ENCODE measurements around the gene PPP6R3.

The PPP6R3 gene

GRCh38 chr11:68651208-68651984 is 190.8 kb downstream of the PPP6R3 start:
- H3K27me3 ChIP-seq (replicated peaks; ENCODE audit: control insufficient read depth, insufficient read depth, low read length, poor library complexity, severe bottlenecking) = no peaks in the 10 kb centered on the region
- no peak overlapping the region for H3K4me3 ChIP-seq (ENCODE audit: insufficient read depth, low read depth, low read length, poor library complexity, severe bottlenecking)
- no peaks in the 10 kb centered on the region for H3K9me3 ChIP-seq (ENCODE audit: control insufficient read depth, low read length)
- no peak overlapping the region for H3K27ac ChIP-seq (ENCODE audit: insufficient read depth, low read length, poor library complexity, severe bottlenecking)
- no peak for DNase-seq
- no peaks in the 10 kb centered on the region for H3K36me3 ChIP-seq (ENCODE audit: control insufficient read depth, insufficient read depth, low read length)
- H3K4me1 ChIP-seq (ENCODE audit: control insufficient read depth, insufficient read depth, low read length, poor library complexity, severe bottlenecking) = no peaks in the 10 kb centered on the region

DNA sequence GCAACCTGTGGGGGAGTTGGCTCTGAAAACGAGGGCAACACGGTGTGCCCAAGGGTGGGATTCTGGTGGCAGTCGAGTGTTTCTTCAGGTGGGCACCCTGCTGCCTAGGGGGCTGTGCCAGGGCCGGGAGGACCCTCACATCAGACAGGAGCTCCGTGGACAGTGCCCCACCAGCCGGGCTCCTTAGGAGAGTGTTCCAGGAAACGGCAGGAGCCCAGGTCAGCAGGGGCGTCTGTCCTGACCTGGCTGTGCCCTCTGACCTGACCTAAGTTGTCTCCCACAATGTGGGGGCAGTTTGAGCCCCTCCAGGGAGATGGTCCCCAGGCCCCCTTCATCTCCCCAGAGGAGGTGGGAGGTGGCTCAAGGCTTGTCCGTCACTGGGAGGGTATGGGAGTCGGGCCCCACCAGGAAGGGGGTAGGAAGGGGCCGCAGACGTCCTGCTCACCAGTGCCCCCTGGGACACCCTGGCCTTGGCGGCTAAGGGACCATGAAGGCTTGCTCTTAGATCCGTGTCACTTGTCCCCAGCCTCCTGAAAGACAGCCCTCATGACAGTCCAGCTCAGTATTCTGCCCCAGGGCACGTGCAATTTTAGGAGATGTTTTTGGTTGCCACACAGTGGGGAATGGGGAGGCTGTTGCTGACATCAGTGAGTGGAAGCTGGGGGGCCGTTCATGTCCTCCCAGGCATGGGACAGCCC is 191.6 kb downstream of the PPP6R3 start:
- DNase-seq = no peak
- H3K9me3 ChIP-seq (ENCODE audit: control insufficient read depth, low read length) = no peaks in the 10 kb centered on the region
- H3K27me3 ChIP-seq (replicated peaks; ENCODE audit: control insufficient read depth, insufficient read depth, low read length, poor library complexity, severe bottlenecking) = no peaks in the 10 kb centered on the region

GRCh38 chr11:68652683-68653156 is 192.2 kb downstream of the PPP6R3 start:
- Histone ChIP-seq H3K4me3 (ENCODE audit: insufficient read depth, low read depth, low read length, poor library complexity, severe bottlenecking) (no peak overlapping the region), H3K4me1 (ENCODE audit: control insufficient read depth, insufficient read depth, low read length, poor library complexity, severe bottlenecking) (no peaks in the 10 kb centered on the region), H3K36me3 (ENCODE audit: control insufficient read depth, insufficient read depth, low read length) (no peaks in the 10 kb centered on the region), H3K27me3 (replicated peaks; ENCODE audit: control insufficient read depth, insufficient read depth, low read length, poor library complexity, severe bottlenecking) (no peaks in the 10 kb centered on the region), H3K27ac (ENCODE audit: insufficient read depth, low read length, poor library complexity, severe bottlenecking) (no peak overlapping the region), H3K9me3 (ENCODE audit: control insufficient read depth, low read length) (no peaks in the 10 kb centered on the region)
- DNase-seq = no peak

More for the DNA sequence above, 191.6 kb downstream of the PPP6R3 start:
- Histone ChIP-seq H3K36me3 (ENCODE audit: control insufficient read depth, insufficient read depth, low read length) (no peaks in the 10 kb centered on the region), H3K4me1 (ENCODE audit: control insufficient read depth, insufficient read depth, low read length, poor library complexity, severe bottlenecking) (no peaks in the 10 kb centered on the region), H3K27ac (ENCODE audit: insufficient read depth, low read length, poor library complexity, severe bottlenecking) (no peak overlapping the region), H3K4me3 (ENCODE audit: insufficient read depth, low read depth, low read length, poor library complexity, severe bottlenecking) (no peak overlapping the region)

DNA sequence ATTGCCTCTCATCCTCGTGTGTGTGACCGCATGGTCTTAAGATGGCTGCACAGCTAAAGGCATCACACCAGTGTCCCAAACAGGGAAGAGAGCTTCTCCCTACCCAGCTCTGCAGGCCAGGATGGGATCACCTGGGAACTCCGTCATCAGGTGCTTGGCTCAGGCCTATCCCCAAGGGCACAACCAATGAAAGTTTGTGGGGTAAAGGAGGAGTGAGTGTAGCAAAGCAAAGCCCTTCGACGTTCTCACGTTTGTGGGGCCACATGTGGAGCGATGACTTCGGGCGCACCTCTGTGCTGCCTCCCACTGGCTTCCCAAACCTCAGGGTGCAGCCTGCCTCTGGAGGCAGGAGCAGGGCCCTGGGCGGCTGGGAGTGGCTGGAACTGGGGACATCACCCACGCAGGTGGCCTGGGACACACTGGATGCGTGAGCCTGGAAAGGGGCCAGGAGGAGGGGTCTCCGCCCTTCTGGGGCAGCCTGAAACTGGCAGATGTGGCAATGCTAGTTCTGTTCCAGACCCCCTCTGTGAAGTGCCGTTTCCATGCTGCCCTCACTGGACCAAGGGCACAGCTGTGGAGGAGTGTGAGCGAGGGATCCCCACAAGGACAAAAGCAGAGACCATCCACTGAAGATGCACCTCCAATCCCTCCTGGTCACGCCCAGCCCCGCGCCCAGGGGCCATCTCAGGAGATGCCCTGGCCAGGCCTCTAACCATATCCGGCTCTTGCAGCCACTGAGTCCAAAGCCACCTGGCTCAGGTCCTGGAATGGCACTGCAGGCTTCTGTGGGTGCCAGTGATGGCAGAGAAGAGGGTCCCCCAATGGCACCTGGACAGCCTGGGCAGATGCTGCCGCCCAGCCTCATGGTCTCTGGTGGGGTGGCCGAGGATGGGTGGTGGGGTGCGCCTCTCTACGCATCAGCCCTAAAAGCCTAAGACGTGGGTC is 193.2 kb downstream of the PPP6R3 start:
- H3K4me3 ChIP-seq (ENCODE audit: insufficient read depth, low read depth, low read length, poor library complexity, severe bottlenecking) = no peak overlapping the region
- no peak overlapping the region for H3K27ac ChIP-seq (ENCODE audit: insufficient read depth, low read length, poor library complexity, severe bottlenecking)
- no peaks in the 10 kb centered on the region for H3K4me1 ChIP-seq (ENCODE audit: control insufficient read depth, insufficient read depth, low read length, poor library complexity, severe bottlenecking)
- DNase-seq = no peak
- no peaks in the 10 kb centered on the region for H3K9me3 ChIP-seq (ENCODE audit: control insufficient read depth, low read length)
- H3K27me3 ChIP-seq (replicated peaks; ENCODE audit: control insufficient read depth, insufficient read depth, low read length, poor library complexity, severe bottlenecking) = no peaks in the 10 kb centered on the region
- no peaks in the 10 kb centered on the region for H3K36me3 ChIP-seq (ENCODE audit: control insufficient read depth, insufficient read depth, low read length)

GRCh38 chr11:68654978-68655377 is 194.4 kb downstream of the PPP6R3 start:
- H3K27me3 ChIP-seq (replicated peaks; ENCODE audit: control insufficient read depth, insufficient read depth, low read length, poor library complexity, severe bottlenecking) = no peaks in the 10 kb centered on the region
- DNase-seq = no peak
- no peaks in the 10 kb centered on the region for H3K9me3 ChIP-seq (ENCODE audit: control insufficient read depth, low read length)
- no peaks in the 10 kb centered on the region for H3K4me1 ChIP-seq (ENCODE audit: control insufficient read depth, insufficient read depth, low read length, poor library complexity, severe bottlenecking)
- no peak overlapping the region for H3K27ac ChIP-seq (ENCODE audit: insufficient read depth, low read length, poor library complexity, severe bottlenecking)
- H3K4me3 ChIP-seq (ENCODE audit: insufficient read depth, low read depth, low read length, poor library complexity, severe bottlenecking) = no peak overlapping the region
- H3K36me3 ChIP-seq (ENCODE audit: control insufficient read depth, insufficient read depth, low read length) = no peaks in the 10 kb centered on the region

GRCh38 chr11:68655406-68655805 is 194.9 kb downstream of the PPP6R3 start:
- Histone ChIP-seq H3K36me3 (ENCODE audit: control insufficient read depth, insufficient read depth, low read length) (no peaks in the 10 kb centered on the region), H3K27me3 (replicated peaks; ENCODE audit: control insufficient read depth, insufficient read depth, low read length, poor library complexity, severe bottlenecking) (no peaks in the 10 kb centered on the region), H3K4me1 (ENCODE audit: control insufficient read depth, insufficient read depth, low read length, poor library complexity, severe bottlenecking) (no peaks in the 10 kb centered on the region), H3K4me3 (ENCODE audit: insufficient read depth, low read depth, low read length, poor library complexity, severe bottlenecking) (no peak overlapping the region), H3K9me3 (ENCODE audit: control insufficient read depth, low read length) (no peaks in the 10 kb centered on the region), H3K27ac (ENCODE audit: insufficient read depth, low read length, poor library complexity, severe bottlenecking) (no peak overlapping the region)
- no peak for DNase-seq

DNA sequence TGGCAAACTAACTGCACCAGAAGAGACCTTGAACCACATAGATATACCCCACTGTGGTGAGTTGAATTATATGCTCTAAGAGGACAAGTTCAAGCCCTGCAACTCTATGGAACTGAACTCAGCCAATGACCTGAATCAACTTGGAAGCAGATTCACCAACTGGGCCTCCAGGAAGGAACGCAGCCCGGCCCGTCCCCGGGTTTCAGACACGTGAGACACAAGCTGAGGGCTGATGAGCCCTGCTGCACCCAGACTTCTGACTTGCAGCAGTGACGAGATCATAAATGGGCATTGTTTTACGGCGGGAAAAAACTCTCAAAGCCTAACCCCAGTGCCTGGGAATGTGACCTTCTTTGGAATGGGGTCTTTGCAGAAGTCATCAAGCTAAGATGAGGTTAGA is 195.3 kb downstream of the PPP6R3 start:
- DNase-seq = no peak
- Histone ChIP-seq H3K27ac (ENCODE audit: insufficient read depth, low read length, poor library complexity, severe bottlenecking) (no peak overlapping the region), H3K4me1 (ENCODE audit: control insufficient read depth, insufficient read depth, low read length, poor library complexity, severe bottlenecking) (no peaks in the 10 kb centered on the region), H3K4me3 (ENCODE audit: insufficient read depth, low read depth, low read length, poor library complexity, severe bottlenecking) (no peak overlapping the region), H3K27me3 (replicated peaks; ENCODE audit: control insufficient read depth, insufficient read depth, low read length, poor library complexity, severe bottlenecking) (no peaks in the 10 kb centered on the region), H3K36me3 (ENCODE audit: control insufficient read depth, insufficient read depth, low read length) (no peaks in the 10 kb centered on the region), H3K9me3 (ENCODE audit: control insufficient read depth, low read length) (no peaks in the 10 kb centered on the region)

GRCh38 chr11:68657021-68657780 is 196.6 kb downstream of the PPP6R3 start:
- H3K4me1 ChIP-seq (ENCODE audit: control insufficient read depth, insufficient read depth, low read length, poor library complexity, severe bottlenecking) = no peaks in the 10 kb centered on the region
- no peaks in the 10 kb centered on the region for H3K36me3 ChIP-seq (ENCODE audit: control insufficient read depth, insufficient read depth, low read length)
- DNase-seq = no peak
- H3K4me3 ChIP-seq (ENCODE audit: insufficient read depth, low read depth, low read length, poor library complexity, severe bottlenecking) = no peak overlapping the region
- no peaks in the 10 kb centered on the region for H3K9me3 ChIP-seq (ENCODE audit: control insufficient read depth, low read length)
- H3K27me3 ChIP-seq (replicated peaks; ENCODE audit: control insufficient read depth, insufficient read depth, low read length, poor library complexity, severe bottlenecking) = no peaks in the 10 kb centered on the region
- H3K27ac ChIP-seq (ENCODE audit: insufficient read depth, low read length, poor library complexity, severe bottlenecking) = no peak overlapping the region

DNA sequence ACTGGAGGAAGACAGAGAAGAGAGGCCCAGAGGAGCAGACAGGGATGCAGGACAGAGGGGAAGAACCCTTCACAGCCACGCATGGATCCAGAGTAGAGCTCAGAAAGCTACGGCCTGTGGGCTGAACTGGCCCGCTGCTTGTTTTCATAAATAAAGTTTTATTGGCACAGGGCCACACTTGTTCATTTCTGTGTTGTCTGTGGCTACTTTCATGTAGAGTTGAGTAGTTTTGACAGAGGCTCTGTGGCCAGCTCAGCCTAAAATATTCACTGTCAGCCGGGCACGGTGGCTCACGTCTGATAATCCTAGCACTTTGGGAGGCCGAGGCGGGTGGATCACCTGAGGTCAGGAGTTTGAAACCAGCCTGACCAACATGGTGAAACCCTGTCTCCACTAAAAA is 197.5 kb downstream of the PPP6R3 start:
- Histone ChIP-seq H3K4me1 (ENCODE audit: control insufficient read depth, insufficient read depth, low read length, poor library complexity, severe bottlenecking) (no peaks in the 10 kb centered on the region), H3K4me3 (ENCODE audit: insufficient read depth, low read depth, low read length, poor library complexity, severe bottlenecking) (no peak overlapping the region), H3K9me3 (ENCODE audit: control insufficient read depth, low read length) (no peaks in the 10 kb centered on the region), H3K36me3 (ENCODE audit: control insufficient read depth, insufficient read depth, low read length) (no peaks in the 10 kb centered on the region), H3K27ac (ENCODE audit: insufficient read depth, low read length, poor library complexity, severe bottlenecking) (no peak overlapping the region), H3K27me3 (replicated peaks; ENCODE audit: control insufficient read depth, insufficient read depth, low read length, poor library complexity, severe bottlenecking) (no peaks in the 10 kb centered on the region)
- no peak for DNase-seq
